K562 (cell line): ENCODE results near the gene AHCYL1. TPM values are rescaled to one million over a fixed set of nuclear protein-coding genes. Genes with fewer than 3 reads are reported as not detected.

Experiments
- ATAC-seq: fragments of 200-7000 bp; cut with Tn5 transposase; 3 replicates; pipeline ENCODE4 v1.9.1; 2020; ENCODE audit warnings: moderate library complexity
- BruUV-seq: library from RNA; stranded (reverse); fragments of 400-500 nt; replicated peaks from 2 replicates; lab custom pipeline; 2021; lab: Mats Ljungman, UMichigan
- CTCF ChIA-PET: fragments of 300-600 bp; formaldehyde crosslinking; extraction: SDS; loops from one replicate; lab custom pipeline; 2021; ENCODE audit warnings: low intra/inter-chr PET ratio; lab: Yijun Ruan, JAX
- POLR2A ChIA-PET: fragments of 300-600, 350-650 bp; sonication (Branson Sonifier 250); formaldehyde crosslinking; extraction: SDS; loops from one replicate; lab custom pipeline; 2021; ENCODE audit warnings: antibody characterized with exemption, inconsistent platforms; lab: Yijun Ruan, JAX
- DNase-seq, 4 experiments: peaks; one replicate each; pipeline versions ENCODE4 v3.0.0 to v3.0.0-alpha.2; 2011 to 2018; ENCODE audit warnings: low spot score in 3 of 4, mixed read lengths in 3 of 4; ENCODE audit errors: extremely low read depth in 1 of 4
- FAIRE-seq: peaks from 2 replicates; lab custom pipeline; 2011; peaks lifted over from hg19 to GRCh38; lab: Jason Lieb, UNC
- H2AFZ ChIP-seq: 2 replicates; pipeline ENCODE4 v1.6.0; 2011; ENCODE audit warnings: low read depth, low read length, control low read depth, inconsistent platforms
- H3K27ac ChIP-seq: fragments of 200-600 bp; 3 replicates; pipeline ENCODE4 v1.8.0; 2011; ENCODE audit warnings: low read depth, mild to moderate bottlenecking, control low read depth, inconsistent platforms, low read length, moderate library complexity, mixed read lengths; ENCODE audit errors: extremely low read depth
- H3K27me3 ChIP-seq, 2 experiments: fragments of 300-600 bp in 1 of 2; 2 replicates in 1 of 2; 3 replicates in 1 of 2; pipeline versions ENCODE4 v1.6.0 to v1.8.0; 2011; ENCODE audit warnings: inconsistent platforms in 2 of 2, low read length in 2 of 2, mild to moderate bottlenecking in 1 of 2, mixed read lengths in 1 of 2, moderate library complexity in 1 of 2; ENCODE audit not compliant: control insufficient read depth in 2 of 2, insufficient read depth in 2 of 2
- H3K36me3 ChIP-seq: fragments of 300-600 bp; 3 replicates; pipeline ENCODE4 v1.8.0; 2011; ENCODE audit warnings: mild to moderate bottlenecking, low read length, inconsistent platforms; ENCODE audit not compliant: control insufficient read depth, insufficient read depth
- H3K4me1 ChIP-seq, 2 experiments: fragments of 200-600 bp in 1 of 2; replicated peaks in 1 of 2; 2 replicates in 1 of 2; 3 replicates in 1 of 2; pipeline versions ENCODE4 v1.5.1 to v1.8.0; 2011; ENCODE audit warnings: inconsistent platforms in 2 of 2, low read length in 2 of 2, mild to moderate bottlenecking in 1 of 2, mixed read lengths in 1 of 2, moderate library complexity in 1 of 2; ENCODE audit not compliant: control insufficient read depth in 2 of 2, insufficient read depth in 2 of 2
- H3K4me2 ChIP-seq: 2 replicates; pipeline ENCODE4 v1.6.1; 2011; ENCODE audit warnings: low read length, control low read depth, inconsistent platforms, mixed read lengths; ENCODE audit not compliant: insufficient read depth
- H3K4me3 ChIP-seq: fragments of 200-600 bp; sonication (generic), shearing (Covaris generic); 2 replicates; pipeline ENCODE4 v1.5.1; 2016; ENCODE audit warnings: control low read depth, inconsistent platforms
- H3K79me2 ChIP-seq: fragments of 200-600 bp; 3 replicates; pipeline ENCODE4 v1.8.0; 2011; ENCODE audit warnings: low read length, inconsistent platforms; ENCODE audit not compliant: control insufficient read depth, insufficient read depth
- H3K9ac ChIP-seq, 2 experiments: 2 replicates each; pipeline versions ENCODE4 v1.6.0 to v1.6.1; 2011; ENCODE audit warnings: low read depth in 2 of 2, low read length in 2 of 2, control low read depth in 1 of 2, inconsistent platforms in 1 of 2, mild to moderate bottlenecking in 1 of 2, mixed read lengths in 1 of 2; ENCODE audit not compliant: insufficient read depth in 1 of 2
- H3K9me1 ChIP-seq: one replicate; pipeline ENCODE4 v1.6.0; 2011; ENCODE audit warnings: inconsistent platforms, mild to moderate bottlenecking, low read length, moderate library complexity; ENCODE audit not compliant: control insufficient read depth, insufficient read depth
- H3K9me3 ChIP-seq: replicated peaks from 2 replicates; pipeline ENCODE4 v1.5.1; 2011; ENCODE audit warnings: low read depth, low read length, inconsistent platforms; ENCODE audit not compliant: control insufficient read depth, insufficient read depth
- H4K20me1 ChIP-seq: replicated peaks from 2 replicates; pipeline ENCODE4 v1.6.1; 2011; ENCODE audit warnings: low read length, inconsistent platforms, mixed read lengths; ENCODE audit not compliant: control insufficient read depth, insufficient read depth
- ATF7 ChIP-seq: fragments of 450-650 bp; IDR thresholded peaks from 2 replicates; pipeline ENCODE4 v1.7.1; 2014; ENCODE audit warnings: mild to moderate bottlenecking, moderate library complexity
- BRF1 ChIP-seq: IDR thresholded peaks from 3 replicates; pipeline ENCODE4 v1.6.1; 2011; ENCODE audit warnings: borderline replicate concordance, mild to moderate bottlenecking; ENCODE audit not compliant: insufficient read length; ENCODE audit errors: extremely low read depth
- CXXC5 ChIP-seq: fragments of 250-450 bp; sonication (Bioruptor Pico); IDR thresholded peaks from 2 replicates; pipeline ENCODE4 v1.8.0; 2022; ENCODE audit warnings: inconsistent platforms, mild to moderate bottlenecking, moderate library complexity
- E2F4 ChIP-seq: sonication (generic); formaldehyde crosslinking; IDR thresholded peaks from 2 replicates; pipeline ENCODE4 v1.8.0; 2022; ENCODE audit warnings: mild to moderate bottlenecking, low read depth, missing genetic modification reagents
- ESRRB ChIP-seq: fragments of 250-450 bp; sonication (Bioruptor Pico); IDR thresholded peaks from 2 replicates; pipeline ENCODE4 v1.5.0; 2020; ENCODE audit warnings: mild to moderate bottlenecking, moderate library complexity, borderline replicate concordance
- ETV5 ChIP-seq: sonication (generic); formaldehyde crosslinking; IDR thresholded peaks from 2 replicates; pipeline ENCODE4 v1.4.0; 2020; ENCODE audit warnings: low read depth, mild to moderate bottlenecking, missing genetic modification reagents
- GMEB1 ChIP-seq: fragments of 250-450 bp; sonication (Bioruptor Pico); IDR thresholded peaks from 2 replicates; pipeline ENCODE4 v1.4.0; 2020; ENCODE audit warnings: mild to moderate bottlenecking
- HES1 ChIP-seq: fragments of 450-650 bp; IDR thresholded peaks from 2 replicates; pipeline ENCODE4 v1.6.1; 2016; ENCODE audit warnings: low read depth, mild to moderate bottlenecking, moderate library complexity
- JUND ChIP-seq, 2 experiments: IDR thresholded peaks; 2 replicates in 1 of 2; 3 replicates in 1 of 2; pipeline ENCODE4 v1.6.1; 2011; ENCODE audit warnings: borderline replicate concordance in 2 of 2, low read depth in 2 of 2, low read length in 2 of 2, improper control_type of control experiment in 1 of 2, missing biosample characterization in 1 of 2, missing genetic modification characterization in 1 of 2, missing genetic modification reagents in 1 of 2
- KLF16 ChIP-seq: IDR thresholded peaks from 2 replicates; pipeline ENCODE4 v1.6.1; 2016; ENCODE audit warnings: antibody characterized with exemption
- MIER1 ChIP-seq: fragments of 450-650 bp; IDR thresholded peaks from 2 replicates; pipeline ENCODE4 v1.6.1; 2016; ENCODE audit warnings: antibody characterized with exemption, mild to moderate bottlenecking, low read depth
- SIRT6 ChIP-seq: IDR thresholded peaks from one replicate; pipeline ENCODE4 v1.6.1; 2012; ENCODE audit warnings: low read depth, mild to moderate bottlenecking, control low read depth, inconsistent platforms, low read length, moderate library complexity
- SRF ChIP-seq, 2 experiments: fragments of 250-450, 450-650 bp in 1 of 2; sonication (Bioruptor Pico) in 1 of 2; sonication (generic) in 1 of 2; formaldehyde crosslinking; IDR thresholded peaks; 2 replicates each; pipeline versions ENCODE4 v1.5.0 to v1.5.1; 2020 to 2022; ENCODE audit warnings: mild to moderate bottlenecking in 1 of 2, missing genetic modification reagents in 1 of 2
- SUPT5H ChIP-seq: fragments of 450-650 bp; IDR thresholded peaks from 2 replicates; pipeline ENCODE4 v1.6.1; 2016
- ZFP30 ChIP-seq: fragments of 250-450 bp; sonication (Bioruptor Pico); IDR thresholded peaks from 2 replicates; pipeline ENCODE4 v1.8.0; 2022; ENCODE audit warnings: moderate library complexity, mild to moderate bottlenecking, inconsistent platforms, borderline replicate concordance
- ZNF253 ChIP-seq: fragments of 250-450 bp; sonication (Bioruptor Pico); conservative IDR thresholded peaks from 2 replicates; pipeline ENCODE4 v1.6.1; 2021; ENCODE audit warnings: mild to moderate bottlenecking
- ZNF57 ChIP-seq: fragments of 450-650 bp; formaldehyde crosslinking; IDR thresholded peaks from 2 replicates; pipeline ENCODE4 v1.4.0; 2020; ENCODE audit warnings: mild to moderate bottlenecking, moderate library complexity
- ZNF707 ChIP-seq: fragments of 250-450 bp; sonication (Bioruptor Pico); conservative IDR thresholded peaks from 2 replicates; pipeline ENCODE4 v1.8.0; 2022; ENCODE audit warnings: inconsistent platforms, mild to moderate bottlenecking, moderate library complexity
- ZNF778 ChIP-seq: fragments of 450-650 bp; formaldehyde crosslinking; IDR thresholded peaks from 2 replicates; pipeline ENCODE4 v1.4.0; 2020; ENCODE audit warnings: mild to moderate bottlenecking, moderate library complexity
- ZZZ3 ChIP-seq: fragments of 450-650 bp; IDR thresholded peaks from 2 replicates; pipeline ENCODE4 v1.6.1; 2016; ENCODE audit warnings: antibody characterized with exemption, mild to moderate bottlenecking, moderate library complexity
- WGBS: fragments of 100-300 bp; shearing (Covaris generic); methylation state at CpG from one replicate; pipeline ENCODE4 v1.1.6; 2016; ENCODE audit warnings: low coverage, mixed read lengths; ENCODE audit not compliant: insufficient coverage; ENCODE audit errors: missing lambda C conversion rate; 5-methylcytosine and 5-hydroxymethylcytosine counted together
- in situ Hi-C: fragments of 300-500 bp; cut with MboI; formaldehyde crosslinking; loops from 4 replicates; pipeline ENCODE4 v1.15.0; 2018; ENCODE audit warnings: inconsistent platforms, mixed read lengths
- intact Hi-C: fragments of 100-400 bp; cut with micrococcal nuclease; formaldehyde crosslinking; loops from 2 replicates; pipeline ENCODE4 v1.14.2; 2022
- polyA plus RNA-seq, 8 experiments: library from polyadenylated mRNA; depleted of rRNA in 4 of 8; stranded (reverse) in 5 of 8; unstranded in 3 of 8; fragments of >200 nt; fragmentation: Nextera tagmentation in 2 of 8; fragmentation: Illumina TruSeq in 1 of 8; extraction: Ambion mirVana in 2 of 8; extraction: Trizol in 1 of 8; gene quantifications; 2 replicates each; pipeline versions ENCODE4 v1.2.1 to v1.2.3, GENCODE V29; 2011 to 2014; ENCODE audit warnings: inconsistent platforms in 1 of 8, missing spikeins in 1 of 8
- total RNA-seq, 7 experiments: library from RNA; depleted of rRNA in 6 of 7; stranded (reverse); fragments of >200 nt in 6 of 7; fragmentation: Illumina TruSeq in 2 of 7; extraction: Trizol in 2 of 7; gene quantifications; 2 replicates each; pipeline versions ENCODE4 v1.2.1 to v1.2.3, GENCODE V29; 2011 to 2021; ENCODE audit warnings: low replicate concordance in 1 of 7

AHCYL1 gene
- total and polyA plus RNA-seq, 9 of the 15 experiments (the other 6 are each of a cell fraction or from before 2014, with no cell fraction given), result 27.3 to 118 (median 44.5) TPM

GRCh38 chr1:110065841-110066240, 81.3 kb downstream of the AHCYL1 start (continued):
- no peak for TF ChIP-seq SIRT6

DNA sequence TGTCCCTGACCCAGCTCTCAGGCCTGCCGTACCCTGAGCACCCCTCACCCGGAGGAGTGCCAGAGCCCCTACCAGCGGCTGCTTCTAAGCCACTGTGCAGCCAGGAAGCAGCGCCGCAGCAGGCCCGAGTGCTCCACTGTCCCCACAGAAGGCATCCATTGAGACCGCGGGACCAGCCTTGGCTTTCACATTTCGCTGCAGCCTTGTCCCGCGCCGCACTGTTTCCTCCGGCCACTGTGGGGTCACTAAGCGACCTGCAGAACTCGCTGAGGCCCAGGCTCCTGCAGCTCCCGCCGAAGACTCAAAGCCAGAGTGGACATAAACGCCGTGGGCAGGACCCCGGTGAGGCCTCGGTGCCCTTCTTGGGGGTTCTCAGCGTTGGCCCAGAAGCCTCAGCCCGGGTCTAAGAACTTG, 82.9 kb downstream of the AHCYL1 start:
- no peak overlapping the region for H3K27ac ChIP-seq
- H3K9ac ChIP-seq, result no peak overlapping the region
- no peaks in the 10 kb centered on the region for H3K79me2 ChIP-seq
- intact Hi-C loops, result no loop called here
- no peaks in the 10 kb centered on the region for H3K9me1 ChIP-seq
- BruUV-seq, result no TSS peak
- TF ChIP-seq ZNF707 (no peak), ETV5 (CRISPR knock-in tag) (no peak), ZNF778 (CRISPR knock-in tag) (no peak), SRF (CRISPR knock-in tag; IDR thresholded peaks at IDR 0.05) (no peak), ZNF253 (CRISPR knock-in tag) (no peak), JUND (IDR thresholded peaks at IDR 0.05; ENCODE audit: borderline replicate concordance, low read depth, low read length) (no peak), JUND (tag; IDR thresholded peaks at IDR 0.05; ENCODE audit: borderline replicate concordance, low read depth, low read length) (no peak), ZZZ3 (no peak), BRF1 (no peak), ESRRB (CRISPR knock-in tag) (no peak), ZNF57 (CRISPR knock-in tag) (no peak), ZFP30 (CRISPR knock-in tag) (no peak), GMEB1 (no peak), HES1 (no peak), MIER1 (no peak), KLF16 (no peak), SUPT5H (no peak), CXXC5 (CRISPR knock-in tag) (no peak), ATF7 (no peak), E2F4 (no peak)
- TF ChIP-seq, all 486 proteins: peak for 0
- in situ Hi-C loops, result no loop called here
- H3K4me3 ChIP-seq, result no peak overlapping the region
- no peaks in the 10 kb centered on the region for H3K9me3 ChIP-seq
- peaks cover 8% of the 10 kb centered on the region; the same call in 1 of the 2 replicates for H4K20me1 ChIP-seq
- H2AFZ ChIP-seq, result no peak overlapping the region
- H3K4me1 ChIP-seq, result peaks cover 4 to 8% of the 10 kb centered on the region in 2 experiments; a peak in 1 of 5 replicates
- FAIRE-seq (no peak), ATAC-seq (no peak), DNase-seq (no peak)
- CTCF ChIA-PET, result no interaction called here
- no peaks in the 10 kb centered on the region for H3K36me3 ChIP-seq
- no peak overlapping the region for H3K4me2 ChIP-seq
- POLR2A ChIA-PET, result interaction anchor here (1.2 to 1.6 kb wide), 2 partner anchors 10 to 32 kb away, joined by 3 to 5 read pairs; partner anchors contain the start of gene STRIP1
- WGBS, result 49% methylated on average over 23 of the region's 23 CpGs
- H3K27me3 ChIP-seq, result peaks cover 7 to 23% of the 10 kb centered on the region in 2 experiments; a peak in 4 of 5 replicates
